DOHH2 (cell line): Measurements from ENCODE around the gene SREBF1.

ENCODE experiments used
- H3F3A ChIP-seq: fragments of 200-600 bp; sonication (generic), shearing (Covaris generic); 2 replicates; pipeline ENCODE4 v1.6.0; 2016; ENCODE audit warnings: antibody characterized with exemption, mild to moderate bottlenecking; ENCODE audit not compliant: control insufficient read depth, insufficient read depth
- H3K27ac ChIP-seq: fragments of 200-600 bp; sonication (generic); 2 replicates; pipeline ENCODE4 v1.5.1; 2014; ENCODE audit warnings: low read depth, mild to moderate bottlenecking, low read length, moderate library complexity
- H3K27me3 ChIP-seq: fragments of 200-600 bp; sonication (generic); 2 replicates; pipeline ENCODE4 v1.6.1; 2014; ENCODE audit warnings: mild to moderate bottlenecking, low read length, mixed read lengths; ENCODE audit not compliant: control insufficient read depth
- H3K36me3 ChIP-seq: fragments of 200-600 bp; sonication (generic); 2 replicates; pipeline ENCODE4 v1.6.1; 2014; ENCODE audit warnings: mild to moderate bottlenecking, low read length, moderate library complexity, mixed read lengths; ENCODE audit not compliant: control insufficient read depth
- H3K4me1 ChIP-seq: fragments of 200-600 bp; sonication (generic); 2 replicates; pipeline ENCODE4 v1.6.1; 2014; ENCODE audit warnings: mild to moderate bottlenecking, low read length, mixed read lengths; ENCODE audit not compliant: control insufficient read depth
- H3K4me2 ChIP-seq: fragments of 200-600 bp; sonication (generic); 2 replicates; pipeline ENCODE4 v1.6.0; 2014; ENCODE audit warnings: mild to moderate bottlenecking, low read length, moderate library complexity
- H3K4me3 ChIP-seq: fragments of 200-600 bp; sonication (generic); 2 replicates; pipeline ENCODE4 v1.5.1; 2014; ENCODE audit warnings: mild to moderate bottlenecking, low read length, mixed read lengths
- H3K79me2 ChIP-seq: fragments of 200-600 bp; sonication (generic); 2 replicates; pipeline ENCODE4 v1.6.1; 2014; ENCODE audit warnings: mild to moderate bottlenecking, low read length, mixed read lengths; ENCODE audit not compliant: control insufficient read depth
- H3K9me2 ChIP-seq: fragments of 200-600 bp; sonication (generic); replicated peaks from 2 replicates; pipeline ENCODE4 v1.6.1; 2014; ENCODE audit warnings: mild to moderate bottlenecking, low read length, mixed read lengths; ENCODE audit not compliant: control insufficient read depth
- H3K9me3 ChIP-seq: fragments of 200-600 bp; sonication (generic); 2 replicates; pipeline ENCODE4 v1.6.1; 2014; ENCODE audit warnings: antibody characterized with exemption, low read length, mixed read lengths; ENCODE audit not compliant: control insufficient read depth, insufficient read depth
- H4K20me1 ChIP-seq: fragments of 200-600 bp; sonication (generic); 2 replicates; pipeline ENCODE4 v1.6.0; 2014; ENCODE audit warnings: low read depth, mild to moderate bottlenecking, antibody characterized with exemption, low read length, moderate library complexity; ENCODE audit not compliant: control insufficient read depth, insufficient read depth
- CTCF ChIP-seq: fragments of 200-600 bp; sonication (generic); IDR thresholded peaks from one replicate; pipeline ENCODE4 v1.5.1; 2014; ENCODE audit warnings: antibody characterized with exemption, mild to moderate bottlenecking, low read depth, low read length; ENCODE audit not compliant: poor library complexity, severe bottlenecking
- EZH2phosphoT487 ChIP-seq: fragments of 200-600 bp; sonication (generic); IDR thresholded peaks from 2 replicates; pipeline ENCODE4 v1.6.1; 2017; ENCODE audit warnings: borderline replicate concordance, mild to moderate bottlenecking, antibody characterized with exemption, low read length, moderate library complexity, mixed read lengths

Gene SREBF1

GRCh38 chr17:17801800-17802481 lies 34.8 kb downstream of the SREBF1 start:
- Histone ChIP-seq H4K20me1 (no peaks in the 10 kb centered on the region), H3K79me2 (no peaks in the 10 kb centered on the region), H3K36me3 (peaks cover 26% of the 10 kb centered on the region; the same call in 1 of the 2 replicates), H3K4me1 (no peaks in the 10 kb centered on the region), H3F3A (no peaks in the 10 kb centered on the region), H3K27me3 (no peaks in the 10 kb centered on the region), H3K4me3 (no peak overlapping the region), H3K27ac (no peak overlapping the region), H3K4me2 (no peak overlapping the region), H3K9me2 (no peaks in the 10 kb centered on the region), H3K9me3 (no peaks in the 10 kb centered on the region)
- TF ChIP-seq CTCF (no peak), EZH2phosphoT487 (no peak)

GRCh38 chr17:17800504-17801021 lies 36.2 kb downstream of the SREBF1 start:
- Histone ChIP-seq H3K4me1 (no peaks in the 10 kb centered on the region), H3K9me3 (no peaks in the 10 kb centered on the region), H3K9me2 (no peaks in the 10 kb centered on the region), H3K27me3 (no peaks in the 10 kb centered on the region), H4K20me1 (no peaks in the 10 kb centered on the region), H3F3A (no peaks in the 10 kb centered on the region), H3K79me2 (no peaks in the 10 kb centered on the region), H3K36me3 (peaks cover 27% of the 10 kb centered on the region; the same call in 1 of the 2 replicates), H3K4me3 (no peak overlapping the region), H3K27ac (no peak overlapping the region), H3K4me2 (no peak overlapping the region)
- TF ChIP-seq EZH2phosphoT487 (no peak), CTCF (no peak)

GRCh38 chr17:17798573-17799255 lies 38.1 kb downstream of the SREBF1 start:
- Histone ChIP-seq H3K27ac (no peak overlapping the region), H3K9me3 (no peaks in the 10 kb centered on the region), H4K20me1 (no peaks in the 10 kb centered on the region), H3F3A (no peaks in the 10 kb centered on the region), H3K4me1 (no peaks in the 10 kb centered on the region), H3K9me2 (no peaks in the 10 kb centered on the region), H3K27me3 (no peaks in the 10 kb centered on the region), H3K36me3 (peaks cover 42% of the 10 kb centered on the region), H3K79me2 (no peaks in the 10 kb centered on the region), H3K4me2 (no peak overlapping the region), H3K4me3 (no peak overlapping the region)
- no peak for TF ChIP-seq CTCF
- no peak for TF ChIP-seq EZH2phosphoT487
